OCI-LY7 (cell line): ENCODE measurements around the gene HOXB3.

Source experiments
- CTCF ChIP-seq: fragments of 200-600 bp; sonication (generic); conservative IDR thresholded peaks from 2 replicates; pipeline ENCODE4 v1.5.1; 2014; ENCODE audit warnings: mild to moderate bottlenecking, antibody characterized with exemption, low read length, moderate library complexity, mixed read lengths
- EZH2phosphoT487 ChIP-seq: fragments of 200-600 bp; sonication (generic); IDR thresholded peaks from 2 replicates; pipeline ENCODE4 v1.6.1; 2018; ENCODE audit warnings: low read depth, borderline replicate concordance, mild to moderate bottlenecking, mixed run types, antibody characterized with exemption, low read length, moderate library complexity, mixed read lengths

- TF ChIP-seq CTCF (no peak), EZH2phosphoT487 (no peak)
Observed at GRCh38 chr17:48548523-48549280, 41.3 kb downstream of the HOXB3 start.
